SK-N-SH (cell line): Measurements from ENCODE around the gene TRPC4.

Experiments used
- CTCF ChIP-seq: fragments of 200-600 bp; sonication (generic); IDR thresholded peaks from 2 replicates; pipeline ENCODE4 v1.6.1; 2017; ENCODE audit warnings: antibody characterized with exemption, mild to moderate bottlenecking, moderate library complexity
- EP300 ChIP-seq, 2 experiments: IDR thresholded peaks; 2 replicates each; pipeline versions ENCODE4 v1.4.0 to v1.6.1; 2012; ENCODE audit warnings: borderline replicate concordance in 1 of 2, low read depth in 1 of 2, low read length in 1 of 2
- GABPA ChIP-seq: IDR thresholded peaks from 2 replicates; pipeline ENCODE4 v1.4.0; 2012; ENCODE audit warnings: low read depth, mild to moderate bottlenecking
- TF ChIP-seq, protein P1 (sequence below): IDR thresholded peaks from 2 replicates; pipeline ENCODE4 v1.4.0; 2012; ENCODE audit warnings: low read depth

DNA sequence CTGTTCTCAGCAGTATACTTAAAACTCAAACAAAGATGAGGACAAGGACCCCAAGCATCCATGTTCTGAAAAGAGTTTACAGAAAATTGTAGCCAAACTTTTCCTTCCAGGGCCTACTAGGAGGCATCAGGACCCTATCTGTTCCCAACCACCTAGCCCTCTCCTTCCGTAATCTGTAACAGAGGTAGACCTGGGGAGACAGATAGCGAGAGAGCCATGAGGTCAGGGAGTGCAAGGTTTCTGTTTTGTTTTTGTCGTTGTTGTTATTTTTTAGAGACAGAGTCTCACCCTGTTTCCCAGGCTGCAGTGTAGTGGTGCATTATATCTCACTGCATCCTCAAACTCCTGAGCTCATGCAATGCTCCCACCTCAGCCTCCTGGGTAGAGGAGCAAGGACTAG is 187.1 kb downstream of the TRPC4 start:
- TF ChIP-seq CTCF, result no peak
- TF ChIP-seq, protein P1, sequence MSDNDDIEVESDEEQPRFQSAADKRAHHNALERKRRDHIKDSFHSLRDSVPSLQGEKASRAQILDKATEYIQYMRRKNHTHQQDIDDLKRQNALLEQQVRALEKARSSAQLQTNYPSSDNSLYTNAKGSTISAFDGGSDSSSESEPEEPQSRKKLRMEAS, result no peak
- TF ChIP-seq GABPA, result no peak
- no peak for TF ChIP-seq EP300 (IDR thresholded peaks at IDR 0.05; ENCODE audit: borderline replicate concordance in 1 of 2, low read depth in 1 of 2, low read length in 1 of 2)
